ENCODE measurements around the gene SWI5.

Gene SWI5

DNA sequence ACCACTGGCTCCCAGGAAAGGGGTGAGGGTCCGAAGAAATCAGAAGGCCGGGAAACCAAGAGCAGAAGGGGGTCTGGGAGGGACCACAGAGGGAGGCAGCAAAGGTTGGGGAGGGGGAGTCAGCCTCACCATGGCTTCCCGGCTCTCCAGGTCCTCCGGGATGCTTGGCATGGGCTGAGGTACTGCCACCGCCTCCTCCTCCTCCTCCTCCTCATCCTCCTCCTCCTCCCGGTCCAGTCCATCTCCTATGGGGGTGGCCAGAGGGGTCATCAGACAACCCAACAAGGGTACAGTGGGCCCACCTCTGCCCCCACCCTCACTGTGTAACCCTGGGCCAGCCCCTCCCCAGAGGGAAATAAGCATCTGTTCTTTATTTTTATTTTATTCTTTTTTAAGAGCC is 17.8 kb upstream of the SWI5 start:
- Histone ChIP-seq H3K9me3 (ENCODE audit: severe bottlenecking) (no peaks in the 10 kb centered on the region), H3K4me3 (ENCODE audit: low read depth, low read length) (no peak overlapping the region), H3K27ac (no peak overlapping the region), H3K36me3 (peaks cover 80% of the 10 kb centered on the region), H3K27me3 (ENCODE audit: insufficient read depth, low read depth, severe bottlenecking) (no peaks in the 10 kb centered on the region)
- no peak for DNase-seq
- TF ChIP-seq, protein P1, sequence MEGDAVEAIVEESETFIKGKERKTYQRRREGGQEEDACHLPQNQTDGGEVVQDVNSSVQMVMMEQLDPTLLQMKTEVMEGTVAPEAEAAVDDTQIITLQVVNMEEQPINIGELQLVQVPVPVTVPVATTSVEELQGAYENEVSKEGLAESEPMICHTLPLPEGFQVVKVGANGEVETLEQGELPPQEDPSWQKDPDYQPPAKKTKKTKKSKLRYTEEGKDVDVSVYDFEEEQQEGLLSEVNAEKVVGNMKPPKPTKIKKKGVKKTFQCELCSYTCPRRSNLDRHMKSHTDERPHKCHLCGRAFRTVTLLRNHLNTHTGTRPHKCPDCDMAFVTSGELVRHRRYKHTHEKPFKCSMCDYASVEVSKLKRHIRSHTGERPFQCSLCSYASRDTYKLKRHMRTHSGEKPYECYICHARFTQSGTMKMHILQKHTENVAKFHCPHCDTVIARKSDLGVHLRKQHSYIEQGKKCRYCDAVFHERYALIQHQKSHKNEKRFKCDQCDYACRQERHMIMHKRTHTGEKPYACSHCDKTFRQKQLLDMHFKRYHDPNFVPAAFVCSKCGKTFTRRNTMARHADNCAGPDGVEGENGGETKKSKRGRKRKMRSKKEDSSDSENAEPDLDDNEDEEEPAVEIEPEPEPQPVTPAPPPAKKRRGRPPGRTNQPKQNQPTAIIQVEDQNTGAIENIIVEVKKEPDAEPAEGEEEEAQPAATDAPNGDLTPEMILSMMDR (IDR thresholded peaks at IDR 0.05; ENCODE audit: low read depth, low read length): no peak

DNA sequence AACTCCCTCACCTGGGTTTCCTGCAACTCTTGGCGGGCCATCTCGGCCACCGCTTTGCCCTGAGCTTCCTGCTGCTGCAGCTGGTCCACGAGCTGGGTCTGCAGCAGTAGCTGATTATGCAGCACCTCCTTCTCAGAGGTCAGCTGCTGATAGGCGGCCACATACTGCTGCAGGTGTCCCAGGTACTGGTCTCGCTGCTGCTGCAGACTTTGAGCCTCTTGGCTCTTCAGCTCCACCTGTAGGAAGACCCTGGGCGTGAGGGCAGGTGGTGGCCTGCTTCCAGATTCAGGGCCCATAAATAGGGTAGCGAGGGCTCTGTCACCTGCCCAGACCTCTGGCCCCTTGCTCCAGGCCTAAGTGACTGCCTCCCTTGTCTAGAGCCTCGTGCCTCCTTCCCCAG is 16.9 kb upstream of the SWI5 start:
- Histone ChIP-seq H3K4me3 (ENCODE audit: low read depth, low read length) (no peak overlapping the region), H3K27me3 (ENCODE audit: insufficient read depth, low read depth, severe bottlenecking) (no peaks in the 10 kb centered on the region), H3K36me3 (peaks cover 74% of the 10 kb centered on the region), H3K9me3 (ENCODE audit: severe bottlenecking) (no peaks in the 10 kb centered on the region), H3K27ac (no peak overlapping the region)
- no peak for DNase-seq
- TF ChIP-seq, protein P1 (IDR thresholded peaks at IDR 0.05; ENCODE audit: low read depth, low read length): peak; percentile 42

DNA sequence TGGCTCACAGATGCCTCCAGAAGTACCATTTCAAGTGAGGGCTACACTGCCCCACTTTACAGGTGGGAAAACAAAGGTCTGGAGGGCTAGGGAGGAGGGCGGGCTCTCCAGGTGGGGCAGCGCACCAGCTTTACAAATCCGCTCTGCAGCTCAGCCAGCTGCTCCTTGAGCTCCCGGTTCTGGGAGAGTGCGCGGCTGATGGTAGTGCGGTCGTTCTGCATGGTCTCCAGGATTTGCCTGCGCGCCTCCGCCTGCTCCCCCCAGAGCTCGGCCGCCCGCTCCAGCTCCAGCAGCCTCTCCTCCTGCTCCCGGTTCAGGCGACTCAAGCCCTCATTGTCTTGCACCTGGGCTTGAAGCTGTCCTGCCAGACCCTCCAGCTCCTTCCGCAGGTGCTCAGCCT is 15.7 kb upstream of the SWI5 start:
- TF ChIP-seq, protein P1 (IDR thresholded peaks at IDR 0.05; ENCODE audit: low read depth, low read length): no peak
- H3K9me3 ChIP-seq (ENCODE audit: severe bottlenecking): peaks cover 2% of the 10 kb centered on the region
- H3K4me3 ChIP-seq (ENCODE audit: low read depth, low read length): no peak overlapping the region
- H3K36me3 ChIP-seq: peaks cover 72% of the 10 kb centered on the region
- no peak overlapping the region for H3K27ac ChIP-seq
- no peak for DNase-seq
- H3K27me3 ChIP-seq (ENCODE audit: insufficient read depth, low read depth, severe bottlenecking): no peaks in the 10 kb centered on the region

DNA sequence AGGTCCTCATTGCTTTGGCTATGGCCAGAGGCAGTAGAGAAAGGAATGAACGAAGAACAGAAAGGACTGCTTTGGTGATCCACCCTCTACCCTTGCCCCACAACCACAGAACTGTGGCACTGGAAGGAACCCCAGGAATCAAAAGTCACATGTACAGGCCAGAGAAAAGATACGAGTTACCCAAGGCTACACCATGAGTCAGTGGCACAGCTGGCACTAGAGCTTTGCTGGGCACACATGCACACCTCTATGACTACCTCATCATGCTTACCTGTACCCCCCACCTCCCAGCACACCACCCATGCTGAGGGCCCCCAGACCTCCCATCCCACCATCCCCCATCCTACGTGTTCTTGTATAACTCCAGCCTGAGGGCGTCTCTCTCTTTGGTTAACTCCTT is 13.4 kb upstream of the SWI5 start:
- no peak for DNase-seq
- Histone ChIP-seq H3K27me3 (ENCODE audit: insufficient read depth, low read depth, severe bottlenecking) (no peaks in the 10 kb centered on the region), H3K36me3 (peaks cover 75% of the 10 kb centered on the region), H3K4me3 (ENCODE audit: low read depth, low read length) (no peak overlapping the region), H3K27ac (no peak overlapping the region), H3K9me3 (ENCODE audit: severe bottlenecking) (peaks cover 2% of the 10 kb centered on the region)
- TF ChIP-seq, protein P1 (IDR thresholded peaks at IDR 0.05; ENCODE audit: low read depth, low read length): no peak

DNA sequence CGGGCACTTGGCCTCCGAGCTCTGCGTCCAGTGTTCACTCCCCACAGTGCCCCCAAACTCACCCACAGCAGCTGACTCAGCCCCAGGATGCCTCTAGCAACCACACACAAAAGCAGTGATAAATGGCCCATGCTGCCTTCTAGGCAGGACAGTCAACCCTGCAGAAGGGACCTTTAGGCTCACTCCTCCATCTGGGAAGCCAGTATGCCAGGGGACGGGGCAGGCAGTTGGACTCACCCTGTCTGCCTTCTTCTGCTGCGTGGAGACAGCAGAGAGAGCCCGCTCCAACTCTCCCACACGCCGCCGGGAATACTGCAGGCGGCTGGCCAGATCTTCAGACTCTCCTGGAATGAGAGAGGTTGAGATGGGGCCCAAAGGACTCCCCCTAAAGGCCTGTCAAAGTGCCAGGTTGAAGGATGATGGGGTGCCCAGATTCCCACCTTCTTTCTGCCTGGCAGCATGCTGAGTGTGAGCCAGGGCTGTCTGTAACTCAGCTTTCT is 10.7 kb upstream of the SWI5 start:
- Histone ChIP-seq H3K4me3 (ENCODE audit: low read depth, low read length) (no peak overlapping the region), H3K9me3 (ENCODE audit: severe bottlenecking) (peaks cover 2% of the 10 kb centered on the region), H3K36me3 (peaks cover 52% of the 10 kb centered on the region), H3K27ac (no peak overlapping the region), H3K27me3 (ENCODE audit: insufficient read depth, low read depth, severe bottlenecking) (no peaks in the 10 kb centered on the region)
- no peak for DNase-seq
- TF ChIP-seq, protein P1 (IDR thresholded peaks at IDR 0.05; ENCODE audit: low read depth, low read length): no peak

DNA sequence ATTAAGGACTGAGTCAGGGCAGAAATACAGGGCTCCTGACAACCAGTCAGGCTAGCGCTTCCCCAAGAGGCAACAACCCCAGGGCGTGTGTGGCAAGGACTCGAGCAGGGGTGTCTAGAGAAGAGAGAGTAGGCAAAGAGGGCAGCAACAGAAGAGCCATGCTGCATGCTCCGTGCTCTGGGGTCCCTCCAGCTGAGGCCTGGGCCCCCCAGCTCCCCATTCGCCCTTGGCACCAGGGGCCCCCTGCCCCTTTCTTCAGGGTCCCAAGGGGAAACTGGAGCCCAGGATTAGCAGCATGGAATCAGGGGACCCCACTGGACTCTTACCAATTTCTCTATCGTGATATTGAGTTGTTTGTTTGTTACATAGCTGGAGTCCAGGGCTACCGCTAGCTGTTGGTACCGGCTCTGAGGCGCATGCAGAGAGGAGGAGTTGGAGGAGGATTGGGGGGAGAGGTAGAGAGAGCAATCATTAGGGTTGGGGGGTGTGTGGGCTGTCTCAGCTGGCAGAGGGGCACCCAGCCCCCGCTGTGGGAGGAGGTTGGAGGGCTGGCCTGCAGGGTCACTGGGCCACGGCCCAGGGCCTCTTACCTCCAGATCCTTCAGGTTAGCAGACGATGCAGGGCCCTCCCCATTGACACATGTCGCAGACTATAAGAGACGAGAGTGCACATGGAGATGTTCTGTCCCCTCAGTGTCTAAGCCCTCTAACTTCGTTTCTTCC is 9.0 kb upstream of the SWI5 start:
- Histone ChIP-seq H3K4me3 (ENCODE audit: low read depth, low read length) (no peak overlapping the region), H3K36me3 (peaks cover 47% of the 10 kb centered on the region), H3K27ac (no peak overlapping the region), H3K9me3 (ENCODE audit: severe bottlenecking) (peaks cover 2% of the 10 kb centered on the region), H3K27me3 (ENCODE audit: insufficient read depth, low read depth, severe bottlenecking) (no peaks in the 10 kb centered on the region)
- DNase-seq: no peak
- TF ChIP-seq, protein P1 (IDR thresholded peaks at IDR 0.05; ENCODE audit: low read depth, low read length): no peak

Measured in WERI-Rb-1 (cell line).